Gastroesophageal sphincter (tissue), 4 donors: ENCODE data around the gene TSPEAR. TPM values are rescaled to one million over a fixed set of nuclear protein-coding genes. Genes with fewer than 3 reads are reported as not detected.

Experiments
- ATAC-seq: fragments of 150-250 bp; one replicate; pipeline ENCODE4 v1.9.1; 2016; ENCODE audit warnings: mild to moderate bottlenecking, moderate library complexity
- H3K27ac ChIP-seq, 4 donors: fragments of 200-600 bp; sonication (generic) in 3 of 4; 1 replicate in 3 of 4; 2 replicates in 1 of 4; pipeline ENCODE4 v1.5.1; 2016 to 2019
- H3K27me3 ChIP-seq: fragments of 200-600 bp; sonication (generic); one replicate; pipeline ENCODE4 v1.5.1; 2019
- H3K36me3 ChIP-seq, 2 donors: fragments of 200-600 bp; sonication (generic); one replicate each; pipeline ENCODE4 v1.5.1; 2019; ENCODE audit warnings: control low read depth in 1 of 2
- H3K4me1 ChIP-seq, 3 donors: fragments of 200-600 bp; sonication (generic); 1 replicate in 2 of 3; 2 replicates in 1 of 3; pipeline ENCODE4 v1.5.1; 2016 to 2019; ENCODE audit warnings: control low read depth in 2 of 3
- H3K4me3 ChIP-seq, 2 donors: fragments of 200-600 bp; sonication (generic); one replicate each; pipeline ENCODE4 v1.5.1; 2019; ENCODE audit warnings: mild to moderate bottlenecking in 1 of 2, moderate library complexity in 1 of 2
- H3K9me3 ChIP-seq, 3 donors: fragments of 200-600 bp; sonication (generic); one replicate each; pipeline ENCODE4 v1.5.1; 2017 to 2019; ENCODE audit warnings: control low read depth in 2 of 3
- EP300 ChIP-seq: sonication (generic); formaldehyde crosslinking; IDR thresholded peaks from one replicate; pipeline ENCODE4 v1.6.1; 2017; ENCODE audit warnings: antibody characterized with exemption, mild to moderate bottlenecking
- POLR2A ChIP-seq, 2 donors: fragments of 450-650 bp; IDR thresholded peaks; one replicate each; pipeline ENCODE4 v1.6.1; 2017; ENCODE audit warnings: antibody characterized with exemption in 2 of 2, mild to moderate bottlenecking in 2 of 2, moderate library complexity in 1 of 2
- POLR2AphosphoS5 ChIP-seq: sonication (generic); formaldehyde crosslinking; IDR thresholded peaks from one replicate; pipeline ENCODE4 v1.6.1; 2017; ENCODE audit warnings: antibody characterized with exemption
- WGBS, 2 donors: methylation state at CpG; one replicate each; pipeline ENCODE4 v1.1.5; 2018; ENCODE audit warnings: low coverage in 1 of 2; 5-methylcytosine and 5-hydroxymethylcytosine counted together
- total RNA-seq, 4 donors: library from RNA; depleted of rRNA; stranded (reverse); fragments of >200 nt; gene quantifications; one replicate each; pipeline ENCODE4 v1.1.0, GENCODE V29; 2016
- TF ChIP-seq, protein P1 (sequence below), 4 experiments: fragments of 200-600 bp in 2 of 4; fragments of 450-650 bp in 2 of 4; sonication (generic) in 1 of 4; IDR thresholded peaks; one replicate each; pipeline ENCODE4 v1.5.1; 2017 to 2019; ENCODE audit warnings: antibody characterized with exemption in 4 of 4, mild to moderate bottlenecking in 2 of 4, moderate library complexity in 2 of 4

TSPEAR gene
- total RNA-seq, 4 donors from 2014 or later, result not detected

DNA sequence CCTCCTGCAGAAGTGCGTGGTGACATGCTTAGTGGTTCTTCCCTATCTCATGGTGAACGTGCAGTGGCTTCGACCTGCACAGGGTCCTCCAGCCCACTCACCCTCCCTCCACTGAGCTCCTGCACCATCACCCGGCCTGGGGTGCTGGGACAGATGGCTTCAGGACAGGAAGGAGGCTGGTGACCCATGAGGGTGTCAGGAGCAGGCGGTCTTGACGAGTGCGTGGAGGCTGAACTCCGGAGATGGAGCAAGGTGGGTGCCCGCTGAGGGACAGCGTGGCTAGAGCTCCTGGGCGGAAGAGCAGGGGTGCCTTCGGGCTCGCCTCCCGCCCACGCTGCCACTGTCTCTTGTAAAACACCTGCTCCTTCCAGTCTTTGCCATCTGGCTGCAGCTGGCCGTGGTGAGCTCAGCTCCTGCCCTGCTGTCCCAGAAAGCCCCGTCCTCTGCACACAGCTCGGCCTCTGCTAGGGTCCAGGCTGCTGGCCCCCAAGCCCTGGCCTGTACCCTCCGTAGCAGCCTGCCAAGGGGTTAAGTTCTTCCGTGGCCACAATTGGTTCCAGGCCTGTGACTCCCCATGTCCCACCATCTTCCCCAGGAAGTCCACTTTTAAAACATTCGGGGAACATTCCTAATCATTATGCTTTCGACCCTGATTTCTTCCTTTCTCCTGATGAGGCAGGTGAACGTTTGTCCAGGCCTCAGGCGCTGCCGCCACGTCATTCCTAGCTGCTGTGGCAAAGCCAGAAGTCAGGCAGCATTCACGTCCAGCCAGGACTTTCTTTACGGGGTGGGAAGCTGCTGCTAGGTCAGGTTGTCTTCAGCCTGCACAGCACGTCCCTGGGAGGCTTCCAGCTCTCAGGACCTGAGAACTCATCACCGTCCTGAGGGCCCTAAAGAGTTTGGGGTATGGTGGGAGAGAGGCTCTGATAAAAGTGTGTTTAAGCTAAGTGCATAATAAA is 179.5 kb downstream of the TSPEAR start:
- 60 to 95% methylated on average over 3 to 8 of the region's 30 CpGs for WGBS, 2 donors
- Histone ChIP-seq H3K9me3 (no peaks in the 10 kb centered on the region), H3K36me3 (no peaks in the 10 kb centered on the region), H3K27ac (no peak overlapping the region), H3K4me1 (no peaks in the 10 kb centered on the region), H3K27me3 (peaks cover 58% of the 10 kb centered on the region), H3K4me3 (no peak overlapping the region)
- no peak for ATAC-seq
- no peak for TF ChIP-seq POLR2A (IDR thresholded peaks at IDR 0.05)
- TF ChIP-seq EP300, result no peak
- no peak for TF ChIP-seq POLR2AphosphoS5
- TF ChIP-seq, protein P1, sequence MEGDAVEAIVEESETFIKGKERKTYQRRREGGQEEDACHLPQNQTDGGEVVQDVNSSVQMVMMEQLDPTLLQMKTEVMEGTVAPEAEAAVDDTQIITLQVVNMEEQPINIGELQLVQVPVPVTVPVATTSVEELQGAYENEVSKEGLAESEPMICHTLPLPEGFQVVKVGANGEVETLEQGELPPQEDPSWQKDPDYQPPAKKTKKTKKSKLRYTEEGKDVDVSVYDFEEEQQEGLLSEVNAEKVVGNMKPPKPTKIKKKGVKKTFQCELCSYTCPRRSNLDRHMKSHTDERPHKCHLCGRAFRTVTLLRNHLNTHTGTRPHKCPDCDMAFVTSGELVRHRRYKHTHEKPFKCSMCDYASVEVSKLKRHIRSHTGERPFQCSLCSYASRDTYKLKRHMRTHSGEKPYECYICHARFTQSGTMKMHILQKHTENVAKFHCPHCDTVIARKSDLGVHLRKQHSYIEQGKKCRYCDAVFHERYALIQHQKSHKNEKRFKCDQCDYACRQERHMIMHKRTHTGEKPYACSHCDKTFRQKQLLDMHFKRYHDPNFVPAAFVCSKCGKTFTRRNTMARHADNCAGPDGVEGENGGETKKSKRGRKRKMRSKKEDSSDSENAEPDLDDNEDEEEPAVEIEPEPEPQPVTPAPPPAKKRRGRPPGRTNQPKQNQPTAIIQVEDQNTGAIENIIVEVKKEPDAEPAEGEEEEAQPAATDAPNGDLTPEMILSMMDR (IDR thresholded peaks at IDR 0.05), result no peak

DNA sequence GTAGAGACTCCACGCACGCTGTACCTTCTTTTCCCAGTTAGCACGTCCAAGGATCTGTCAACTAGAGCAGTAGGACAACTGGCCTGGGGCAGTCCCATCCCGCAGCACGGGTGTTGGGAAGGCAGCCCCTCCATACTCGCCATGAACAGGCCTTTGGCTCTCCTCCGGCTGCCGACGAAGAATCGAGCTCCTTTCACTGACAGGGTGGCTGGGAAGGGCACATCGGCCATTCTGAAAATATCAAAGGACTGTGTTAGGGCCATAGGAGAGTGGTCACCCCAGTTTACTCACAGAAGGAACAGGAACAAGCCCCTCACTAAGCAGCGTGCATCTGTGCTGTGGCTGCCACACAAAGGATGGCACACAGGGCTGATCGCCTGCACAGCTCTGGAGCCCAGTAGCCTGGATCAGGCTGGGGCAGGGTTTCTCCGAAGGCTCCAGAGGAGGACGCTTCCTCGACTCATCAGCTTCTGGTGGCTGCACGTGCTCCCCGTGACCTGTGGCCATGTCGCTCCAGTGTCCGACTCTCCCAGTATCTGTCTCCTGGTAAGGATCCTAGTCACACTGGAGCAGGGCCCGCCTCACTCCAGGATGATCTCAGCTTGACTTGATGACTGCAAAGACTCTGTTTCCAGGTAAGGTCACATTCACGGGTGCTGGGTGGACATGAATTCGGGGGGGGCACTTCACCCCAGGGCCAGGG is 180.3 kb downstream of the TSPEAR start:
- Histone ChIP-seq H3K27ac (no peak overlapping the region), H3K4me1 (no peaks in the 10 kb centered on the region), H3K27me3 (peaks cover 58% of the 10 kb centered on the region), H3K9me3 (no peaks in the 10 kb centered on the region), H3K36me3 (no peaks in the 10 kb centered on the region), H3K4me3 (no peak overlapping the region)
- no peak for ATAC-seq
- TF ChIP-seq POLR2A (IDR thresholded peaks at IDR 0.05) (no peak), POLR2AphosphoS5 (no peak), EP300 (no peak)
- TF ChIP-seq, protein P1 (IDR thresholded peaks at IDR 0.05), result no peak
- WGBS, 2 donors, result 89 to 93% methylated on average over 3 to 8 of the region's 23 CpGs

DNA sequence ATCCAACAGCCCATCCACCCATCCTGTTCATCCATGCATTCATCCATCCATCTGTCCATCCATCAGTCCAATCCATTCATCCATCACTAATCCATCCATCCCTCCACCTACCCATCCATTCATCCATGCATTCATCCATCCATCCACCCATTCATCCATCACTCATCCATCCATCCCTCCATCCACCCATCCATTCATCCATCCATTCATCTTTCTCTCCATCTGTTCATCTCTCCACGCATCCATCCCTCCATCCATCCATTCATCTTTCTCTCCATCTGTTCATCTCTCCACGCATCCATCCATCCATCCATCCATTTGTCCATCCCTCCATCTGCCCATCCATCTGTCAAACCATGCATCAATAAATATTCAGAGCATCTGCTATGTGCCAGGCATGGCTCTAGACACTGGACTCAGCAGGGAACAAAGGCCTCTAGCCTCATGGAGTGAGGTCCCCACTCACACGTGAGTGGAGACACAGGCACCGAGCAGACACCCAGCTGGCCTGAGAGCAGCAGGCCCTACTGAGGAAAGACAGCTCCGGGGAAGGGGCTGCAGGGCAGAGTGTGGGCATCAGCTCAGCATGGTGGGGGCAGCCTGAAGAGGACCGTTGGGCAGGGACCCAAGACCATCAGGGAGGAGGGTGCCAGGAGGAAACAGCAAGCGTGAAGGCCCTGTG is 181.0 kb downstream of the TSPEAR start:
- no peaks in the 10 kb centered on the region for H3K9me3 ChIP-seq
- H3K27me3 ChIP-seq, result peaks cover 58% of the 10 kb centered on the region
- no peak for ATAC-seq
- H3K4me1 ChIP-seq, result no peaks in the 10 kb centered on the region
- WGBS, 2 donors, result 80 to 100% methylated on average over 2 to 6 of the region's 7 CpGs
- no peak overlapping the region for H3K4me3 ChIP-seq
- H3K27ac ChIP-seq, result no peak overlapping the region
- H3K36me3 ChIP-seq, result no peaks in the 10 kb centered on the region
- no peak for TF ChIP-seq POLR2AphosphoS5
- TF ChIP-seq, protein P1 (IDR thresholded peaks at IDR 0.05), result no peak

DNA sequence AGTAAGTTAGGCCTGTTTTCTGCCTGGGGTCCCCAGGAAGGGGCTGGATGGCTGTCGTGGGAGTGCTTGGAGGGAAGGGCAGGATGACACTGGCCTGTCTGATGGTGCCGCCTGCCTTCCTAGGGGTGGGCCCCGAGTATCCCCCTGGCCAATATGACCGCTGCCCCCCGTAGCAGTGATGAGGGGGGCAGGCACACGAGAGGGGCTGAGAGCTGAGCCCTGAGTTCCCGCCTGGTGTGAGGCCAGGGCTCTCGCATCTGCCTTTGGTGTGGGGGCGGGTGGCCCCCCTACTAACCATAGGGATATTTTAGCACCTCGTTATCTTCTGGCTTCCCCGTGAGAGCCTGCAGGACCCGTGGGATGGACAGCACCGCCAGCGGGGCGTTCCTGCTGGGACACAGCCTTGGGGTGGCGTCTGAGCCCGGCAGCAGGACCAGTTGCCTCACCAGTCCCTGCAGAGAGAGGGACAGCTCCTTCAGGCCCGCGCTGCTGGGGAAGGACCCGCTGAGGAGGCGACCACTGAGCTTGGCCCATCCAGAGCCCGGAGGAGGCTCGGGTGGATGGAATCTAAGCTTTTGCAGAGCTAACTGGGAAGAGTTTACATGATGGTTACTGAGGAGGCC is 181.8 kb downstream of the TSPEAR start:
- H3K4me3 ChIP-seq, result no peak overlapping the region
- no peaks in the 10 kb centered on the region for H3K36me3 ChIP-seq
- H3K9me3 ChIP-seq, result no peaks in the 10 kb centered on the region
- H3K4me1 ChIP-seq, result no peaks in the 10 kb centered on the region
- 60% methylated on average over 1 of the region's 23 CpGs; no CpG with 5 or more reads in 1 of the 2 donors for WGBS, 2 donors
- no peak overlapping the region for H3K27ac ChIP-seq
- H3K27me3 ChIP-seq, result peaks cover 58% of the 10 kb centered on the region
- TF ChIP-seq POLR2A (IDR thresholded peaks at IDR 0.05) (no peak), EP300 (no peak), POLR2AphosphoS5 (no peak)
- TF ChIP-seq, protein P1 (IDR thresholded peaks at IDR 0.05), result no peak
- ATAC-seq, result no peak
